Adrenal gland (tissue), 12 donors: Measurements from ENCODE around the gene FCER1G. TPM values are rescaled to one million over a fixed set of nuclear protein-coding genes. Genes with fewer than 3 reads are reported as not detected.

Experiments
- DNase-seq, 7 donors: peaks; one replicate each; pipeline ENCODE4 v3.0.0-alpha.2; 2019 to 2020
- H3K27ac ChIP-seq, 5 donors: fragments of 200-600 bp; sonication (generic) in 4 of 5; 1 replicate in 3 of 5; 2 replicates in 2 of 5; pipeline versions ENCODE4 v1.5.1 to v1.8.0; 2016 to 2020; ENCODE audit warnings: mild to moderate bottlenecking in 1 of 5
- H3K27me3 ChIP-seq: fragments of 200-600 bp; 2 replicates; pipeline ENCODE4 v1.8.0; 2021
- H3K36me3 ChIP-seq, 2 donors: fragments of 200-600 bp; replicated peaks in 1 of 2; 1 replicate in 1 of 2; 2 replicates in 1 of 2; pipeline versions ENCODE4 v1.5.1 to v1.8.0; 2018 to 2022
- H3K4me1 ChIP-seq, 2 donors: fragments of 200-600 bp; replicated peaks in 1 of 2; 1 replicate in 1 of 2; 2 replicates in 1 of 2; pipeline versions ENCODE4 v1.5.1 to v1.8.0; 2018 to 2021
- H3K4me3 ChIP-seq, 4 donors: fragments of 200-600 bp; sonication (generic) in 3 of 4; one replicate each; pipeline ENCODE4 v1.5.1; 2016 to 2018
- H3K9me3 ChIP-seq, 3 donors: fragments of 200-600 bp; sonication (generic) in 1 of 3; replicated peaks in 1 of 3; 1 replicate in 2 of 3; 2 replicates in 1 of 3; pipeline versions ENCODE4 v1.5.1 to v1.8.0; 2016 to 2021
- POLR2A ChIP-seq, 2 donors: fragments of 450-650 bp; IDR thresholded peaks; one replicate each; pipeline ENCODE4 v1.6.1; 2017; ENCODE audit warnings: antibody characterized with exemption in 2 of 2, mild to moderate bottlenecking in 2 of 2, moderate library complexity in 1 of 2
- WGBS, 4 donors: extraction: QIAGEN DNeasy Blood & Tissue Kit in 2 of 4; methylation state at CpG; one replicate each; pipeline versions ENCODE4 v1.1.5 to v1.1.7; 2013 to 2017; 5-methylcytosine and 5-hydroxymethylcytosine counted together
- intact Hi-C, 2 donors: fragments of 100-400 bp; cut with DNase I; formaldehyde crosslinking; loops; one replicate each; pipeline versions ENCODE4 v1.14.1 to v1.15.0; 2022 to 2023
- polyA plus RNA-seq, 3 donors: library from polyadenylated mRNA; stranded (reverse); fragments of 200-250 nt in 2 of 3; fragments of 350-450 nt in 1 of 3; fragmentation: Illumina TruSeq in 1 of 3; extraction: RNeasy Lipid Tissue Mini Kit (QIAGEN cat#74804) in 1 of 3; gene quantifications; one replicate each; pipeline ENCODE4 v1.2.3, GENCODE V29; 2013 to 2014
- total RNA-seq, 9 donors: library from RNA; depleted of rRNA in 4 of 9; stranded (reverse); fragments of >200 nt in 4 of 9; fragments of 120-200 nt in 1 of 9; fragmentation: NEBNext Ultra II Directional in 1 of 9; extraction: Animal tissue kit (Norgen Biotek cat#: 25700) in 1 of 9; gene quantifications; one replicate each; pipeline versions ENCODE4 v1.1.0 to v1.2.4, GENCODE V29; 2013 to 2023
- TF ChIP-seq, protein P1 (sequence below), 6 experiments: fragments of 450-650 bp in 4 of 6; fragments of 200-600 bp in 2 of 6; sonication (generic) in 1 of 6; IDR thresholded peaks; 1 replicate in 5 of 6; 2 replicates in 1 of 6; pipeline versions ENCODE4 v1.5.1 to v1.8.0; 2016 to 2021; ENCODE audit warnings: antibody characterized with exemption in 6 of 6, mild to moderate bottlenecking in 2 of 6, moderate library complexity in 1 of 6
- donor health status: healthy with polysubstance abuse.
- donor health status: Bipolar disorder and iron deficiency.
- donor health status: DM: yes; HTN: yes; CAD: no.
- donor health status: DM: no; HTN: no; CAD: no.
- donor health status: DM: no; HTN: no; CAD: no.
- donor health status: DM: yes; HTN: yes; CAD: no.

The FCER1G gene
- total and polyA plus RNA-seq, 12 donors = 5.5 to 239 (median 116) TPM

DNA sequence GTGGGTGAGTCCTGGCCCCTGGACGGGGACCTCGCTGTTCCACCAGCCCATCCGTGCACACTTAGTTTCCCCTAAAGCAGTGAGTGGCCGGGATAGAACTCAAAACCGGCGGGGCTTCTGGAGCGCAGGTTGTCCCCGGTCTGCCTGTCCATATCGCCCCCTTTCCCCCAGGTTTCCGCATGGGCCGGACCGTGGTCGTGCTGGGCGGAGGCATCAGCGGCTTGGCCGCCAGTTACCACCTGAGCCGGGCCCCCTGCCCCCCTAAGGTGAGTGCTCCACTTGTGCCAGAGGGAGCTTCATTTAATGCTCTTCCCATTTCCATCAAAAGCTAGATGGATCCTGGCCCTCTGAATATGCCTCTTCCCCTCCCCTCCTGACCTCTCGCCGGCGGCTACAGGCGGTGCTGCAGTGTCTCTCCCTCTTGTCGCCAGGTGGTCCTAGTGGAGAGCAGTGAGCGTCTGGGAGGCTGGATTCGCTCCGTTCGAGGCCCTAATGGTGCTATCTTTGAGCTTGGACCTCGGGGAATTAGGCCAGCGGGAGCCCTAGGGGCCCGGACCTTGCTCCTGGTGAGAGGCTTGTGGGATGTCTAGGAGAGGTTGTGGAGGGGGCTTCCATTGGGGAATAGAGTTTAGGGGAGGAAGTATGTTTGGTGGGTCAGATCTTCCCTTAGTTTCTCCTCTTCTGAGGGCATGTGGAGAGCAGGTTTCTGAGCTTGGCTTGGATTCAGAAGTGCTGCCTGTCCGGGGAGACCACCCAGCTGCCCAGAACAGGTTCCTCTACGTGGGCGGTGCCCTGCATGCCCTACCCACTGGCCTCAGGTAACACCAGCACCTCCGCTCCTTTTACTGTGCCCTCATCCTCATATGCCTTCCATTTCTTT, 48.2 kb upstream of the FCER1G start:
- intact Hi-C loops = no loop called here
- Histone ChIP-seq H3K9me3 (no peaks in the 10 kb centered on the region), H3K36me3 (peaks cover 0 to 58% of the 10 kb centered on the region in 2 donors), H3K27ac (peak overlapping the region in 3 of 5 donors; percentile 32 to 81 (median 77)), H3K4me1 (peaks cover 12 to 20% of the 10 kb centered on the region in 2 donors), H3K27me3 (no peaks in the 10 kb centered on the region), H3K4me3 (peak overlapping the region in 3 of 4 donors; percentile 54 to 80 (median 56))
- no peak for DNase-seq
- WGBS, 4 donors = 8 to 12% (median 9%) methylated on average over 26 to 33 of the region's 33 CpGs
- no peak for TF ChIP-seq POLR2A (IDR thresholded peaks at IDR 0.05)
- TF ChIP-seq, protein P1, sequence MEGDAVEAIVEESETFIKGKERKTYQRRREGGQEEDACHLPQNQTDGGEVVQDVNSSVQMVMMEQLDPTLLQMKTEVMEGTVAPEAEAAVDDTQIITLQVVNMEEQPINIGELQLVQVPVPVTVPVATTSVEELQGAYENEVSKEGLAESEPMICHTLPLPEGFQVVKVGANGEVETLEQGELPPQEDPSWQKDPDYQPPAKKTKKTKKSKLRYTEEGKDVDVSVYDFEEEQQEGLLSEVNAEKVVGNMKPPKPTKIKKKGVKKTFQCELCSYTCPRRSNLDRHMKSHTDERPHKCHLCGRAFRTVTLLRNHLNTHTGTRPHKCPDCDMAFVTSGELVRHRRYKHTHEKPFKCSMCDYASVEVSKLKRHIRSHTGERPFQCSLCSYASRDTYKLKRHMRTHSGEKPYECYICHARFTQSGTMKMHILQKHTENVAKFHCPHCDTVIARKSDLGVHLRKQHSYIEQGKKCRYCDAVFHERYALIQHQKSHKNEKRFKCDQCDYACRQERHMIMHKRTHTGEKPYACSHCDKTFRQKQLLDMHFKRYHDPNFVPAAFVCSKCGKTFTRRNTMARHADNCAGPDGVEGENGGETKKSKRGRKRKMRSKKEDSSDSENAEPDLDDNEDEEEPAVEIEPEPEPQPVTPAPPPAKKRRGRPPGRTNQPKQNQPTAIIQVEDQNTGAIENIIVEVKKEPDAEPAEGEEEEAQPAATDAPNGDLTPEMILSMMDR (IDR thresholded peaks at IDR 0.05) = no peak

DNA sequence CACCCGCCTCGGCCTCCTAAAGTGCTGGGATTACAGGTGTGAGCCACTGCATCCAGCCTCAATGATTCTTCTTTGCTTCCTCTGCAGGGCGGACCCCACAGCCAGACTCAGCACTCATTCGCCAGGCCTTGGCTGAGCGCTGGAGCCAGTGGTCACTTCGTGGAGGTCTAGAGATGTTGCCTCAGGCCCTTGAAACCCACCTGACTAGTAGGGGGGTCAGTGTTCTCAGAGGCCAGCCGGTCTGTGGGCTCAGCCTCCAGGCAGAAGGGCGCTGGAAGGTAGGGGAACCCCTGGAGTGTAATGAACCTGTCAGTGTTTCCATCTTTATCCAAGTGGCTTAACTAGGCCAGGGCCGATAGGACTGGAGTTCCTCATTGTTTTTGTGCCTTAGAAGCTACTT, 46.2 kb upstream of the FCER1G start:
- Histone ChIP-seq H3K9me3 (no peaks in the 10 kb centered on the region), H3K36me3 (peaks cover 0 to 58% of the 10 kb centered on the region in 2 donors), H3K4me1 (peaks cover 21 to 32% of the 10 kb centered on the region in 2 donors), H3K27me3 (no peaks in the 10 kb centered on the region), H3K27ac (no peak overlapping the region), H3K4me3 (no peak overlapping the region)
- TF ChIP-seq POLR2A (IDR thresholded peaks at IDR 0.05) = no peak
- TF ChIP-seq, protein P1 (IDR thresholded peaks at IDR 0.05) = no peak
- no peak for DNase-seq
- intact Hi-C loops = no loop called here
- WGBS, 4 donors = 86 to 95% (median 93%) methylated on average over 4 to 9 of the region's 9 CpGs

DNA sequence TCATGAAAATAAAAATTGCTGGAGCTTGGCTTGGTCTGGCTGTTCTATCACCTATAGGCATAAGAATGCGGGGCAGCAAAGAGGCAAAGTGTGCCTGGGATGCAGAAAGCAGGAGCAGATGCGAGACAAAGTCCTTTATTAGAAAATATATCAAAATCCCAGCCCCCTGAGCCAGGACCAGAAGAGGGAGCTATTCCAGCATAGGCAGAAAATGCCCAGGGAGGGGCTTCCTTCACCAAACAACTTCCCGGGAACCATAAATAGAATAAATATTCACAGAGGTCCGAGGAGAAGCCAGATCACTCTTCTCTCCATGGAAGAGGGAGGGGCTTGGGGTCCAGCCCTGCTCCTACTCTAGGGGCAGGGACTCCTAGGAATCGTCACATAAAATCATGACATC, 43.9 kb upstream of the FCER1G start:
- intact Hi-C loops = no loop called here
- Histone ChIP-seq H3K27me3 (no peaks in the 10 kb centered on the region), H3K27ac (no peak overlapping the region), H3K9me3 (no peaks in the 10 kb centered on the region), H3K4me3 (no peak overlapping the region), H3K36me3 (peaks cover 0 to 73% of the 10 kb centered on the region in 2 donors), H3K4me1 (peaks cover 15 to 31% of the 10 kb centered on the region in 2 donors)
- no peak for DNase-seq
- TF ChIP-seq, protein P1 (IDR thresholded peaks at IDR 0.05) = no peak
- no peak for TF ChIP-seq POLR2A (IDR thresholded peaks at IDR 0.05)
- WGBS, 4 donors = 57 to 69% (median 65%) methylated on average over 5 of the region's 5 CpGs

DNA sequence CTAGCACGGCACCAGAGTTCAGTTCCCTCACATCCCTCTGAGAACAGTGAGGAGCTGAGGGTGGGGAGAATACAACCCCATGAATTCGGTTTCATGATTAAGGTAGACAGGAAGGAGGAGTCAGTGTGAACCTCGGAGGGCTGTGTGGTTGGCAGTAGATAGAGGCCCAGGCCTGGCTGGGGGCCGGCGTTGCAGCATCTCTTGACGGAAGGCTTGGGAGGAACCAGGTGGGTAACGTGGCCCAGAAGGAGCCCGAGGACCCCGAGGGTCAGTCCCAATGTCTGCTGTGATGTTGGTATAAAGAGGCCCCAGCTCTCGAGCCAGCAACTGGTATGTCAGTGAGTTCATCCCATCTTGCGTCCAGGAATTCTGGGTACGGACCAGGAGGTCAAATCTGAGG, 43.4 kb upstream of the FCER1G start:
- no peak for DNase-seq
- H3K4me1 ChIP-seq = peaks cover 19 to 36% of the 10 kb centered on the region in 2 donors
- intact Hi-C loops = no loop called here
- H3K27ac ChIP-seq = peak overlapping the region in 2 of 5 donors; percentile 3 to 23
- H3K9me3 ChIP-seq = no peaks in the 10 kb centered on the region
- H3K36me3 ChIP-seq = peaks cover 0 to 73% of the 10 kb centered on the region in 2 donors
- H3K4me3 ChIP-seq = no peak overlapping the region
- H3K27me3 ChIP-seq = no peaks in the 10 kb centered on the region
- 81 to 83% (median 82%) methylated on average over 12 of the region's 12 CpGs for WGBS, 4 donors
- no peak for TF ChIP-seq POLR2A (IDR thresholded peaks at IDR 0.05)
